H9 (cell line): ENCODE data around the gene OR4N5. TPM values are rescaled to one million over a fixed set of nuclear protein-coding genes. Genes with fewer than 3 reads are reported as not detected.

Experiments
- DNase-seq: peaks from one replicate; pipeline ENCODE4 v3.0.0-alpha.2; 2017
- H2AFZ ChIP-seq: one replicate; pipeline ENCODE4 v1.6.1; 2013; ENCODE audit warnings: mild to moderate bottlenecking, low read length, control low read depth, moderate library complexity
- H2AK5ac ChIP-seq: 2 replicates; pipeline ENCODE4 v1.6.1; 2013; ENCODE audit warnings: low read length, control low read depth, mixed read lengths; ENCODE audit not compliant: insufficient read length
- H2BK120ac ChIP-seq: one replicate; pipeline ENCODE4 v1.6.1; 2013; ENCODE audit warnings: low read depth, mild to moderate bottlenecking, low read length, control low read depth, inconsistent platforms; ENCODE audit not compliant: poor library complexity, severe bottlenecking
- H2BK12ac ChIP-seq: 2 replicates; pipeline ENCODE4 v1.6.1; 2013; ENCODE audit warnings: low read length, control low read depth, mixed read lengths, low read depth; ENCODE audit not compliant: insufficient read length
- H2BK15ac ChIP-seq: 2 replicates; pipeline ENCODE4 v1.6.1; 2013; ENCODE audit warnings: low read depth, low read length, control low read depth
- H2BK20ac ChIP-seq: one replicate; pipeline ENCODE4 v1.6.1; 2013; ENCODE audit warnings: low read depth, mild to moderate bottlenecking, low read length, control low read depth, inconsistent platforms; ENCODE audit not compliant: poor library complexity, severe bottlenecking
- H2BK5ac ChIP-seq: 2 replicates; pipeline ENCODE4 v1.6.1; 2013; ENCODE audit warnings: low read length, control low read depth, mixed read lengths; ENCODE audit not compliant: insufficient read length
- H3K14ac ChIP-seq: 2 replicates; pipeline ENCODE4 v1.6.1; 2013; ENCODE audit warnings: low read length, control low read depth; ENCODE audit not compliant: insufficient read depth
- H3K18ac ChIP-seq: 2 replicates; pipeline ENCODE4 v1.6.1; 2013; ENCODE audit warnings: low read depth, mild to moderate bottlenecking, mixed read lengths, low read length, control low read depth; ENCODE audit not compliant: insufficient read length
- H3K23ac ChIP-seq: 2 replicates; pipeline ENCODE4 v1.6.1; 2013; ENCODE audit warnings: low read length, control low read depth, mixed read lengths, low read depth; ENCODE audit not compliant: insufficient read length
- H3K23me2 ChIP-seq: 2 replicates; pipeline ENCODE4 v1.6.1; 2013; ENCODE audit warnings: low read depth, mild to moderate bottlenecking, mixed read lengths, low read length, control low read depth; ENCODE audit not compliant: insufficient read length, poor library complexity, severe bottlenecking
- H3K27ac ChIP-seq: 2 replicates; pipeline ENCODE4 v1.5.1; 2013; ENCODE audit warnings: low read length, control low read depth, mixed read lengths, low read depth; ENCODE audit not compliant: insufficient read length
- H3K27me3 ChIP-seq: 2 replicates; pipeline ENCODE4 v1.6.1; 2013; ENCODE audit warnings: low read length, control low read depth, inconsistent platforms; ENCODE audit not compliant: insufficient read depth
- H3K4ac ChIP-seq: 2 replicates; pipeline ENCODE4 v1.6.1; 2013; ENCODE audit warnings: low read depth, mild to moderate bottlenecking, control low read depth, inconsistent platforms, low read length, moderate library complexity
- H3K4me1 ChIP-seq: 2 replicates; pipeline ENCODE4 v1.6.1; 2013; ENCODE audit warnings: low read length, control low read depth, inconsistent platforms; ENCODE audit not compliant: insufficient read depth
- H3K4me2 ChIP-seq: 2 replicates; pipeline ENCODE4 v1.6.1; 2013; ENCODE audit warnings: low read length, control low read depth, mixed read lengths; ENCODE audit not compliant: insufficient read length, insufficient read depth
- H3K56ac ChIP-seq: 2 replicates; pipeline ENCODE4 v1.6.1; 2013; ENCODE audit warnings: low read depth, mild to moderate bottlenecking, mixed read lengths, low read length, control low read depth; ENCODE audit not compliant: insufficient read length
- H3K79me1 ChIP-seq: 2 replicates; pipeline ENCODE4 v1.6.1; 2013; ENCODE audit warnings: low read depth, mild to moderate bottlenecking, moderate library complexity, low read length, control low read depth, inconsistent platforms; ENCODE audit not compliant: insufficient read depth, poor library complexity, severe bottlenecking
- H3K79me2 ChIP-seq: 2 replicates; pipeline ENCODE4 v1.6.1; 2013; ENCODE audit warnings: low read length, control low read depth, inconsistent platforms; ENCODE audit not compliant: insufficient read depth
- H3K9ac ChIP-seq: 2 replicates; pipeline ENCODE4 v1.6.1; 2013; ENCODE audit warnings: low read length, control low read depth, mixed read lengths; ENCODE audit not compliant: insufficient read length; ENCODE audit errors: extremely low read depth
- H3K9me3 ChIP-seq: one replicate; pipeline ENCODE4 v1.6.1; 2013; ENCODE audit warnings: low read depth, low read length, inconsistent platforms; ENCODE audit not compliant: control insufficient read depth
- H3T11ph ChIP-seq: one replicate; pipeline ENCODE4 v1.6.1; 2013; ENCODE audit warnings: mild to moderate bottlenecking, low read length, control low read depth, inconsistent platforms
- H4K20me1 ChIP-seq: one replicate; pipeline ENCODE4 v1.6.1; 2013; ENCODE audit not compliant: control insufficient read depth, insufficient read length, insufficient read depth
- H4K5ac ChIP-seq: 2 replicates; pipeline ENCODE4 v1.6.1; 2013; ENCODE audit warnings: low read depth, mild to moderate bottlenecking, mixed read lengths, low read length, control low read depth; ENCODE audit not compliant: insufficient read length
- H4K8ac ChIP-seq: replicated peaks from 2 replicates; pipeline ENCODE4 v1.6.1; 2013; ENCODE audit warnings: low read length, control low read depth, mixed read lengths, low read depth; ENCODE audit not compliant: insufficient read length
- H4K91ac ChIP-seq: 2 replicates; pipeline ENCODE4 v1.6.1; 2013; ENCODE audit warnings: low read depth, mild to moderate bottlenecking, moderate library complexity, mixed read lengths, low read length, control low read depth; ENCODE audit not compliant: insufficient read length
- H3K27ac Mint-ChIP-seq, 3 experiments: 2 replicates in 2 of 3; 3 replicates in 1 of 3; pipeline ENCODE4 v1.8.0; 2020 to 2021; ENCODE audit warnings: mixed read lengths in 3 of 3, mild to moderate bottlenecking in 1 of 3, moderate library complexity in 1 of 3
- H3K27me3 Mint-ChIP-seq: 2 replicates; pipeline ENCODE4 v1.8.0; 2021; ENCODE audit warnings: low read depth, mild to moderate bottlenecking, moderate library complexity, mixed read lengths
- H3K36me3 Mint-ChIP-seq, 3 experiments: 2 replicates in 2 of 3; 3 replicates in 1 of 3; pipeline ENCODE4 v1.8.0; 2020 to 2021; ENCODE audit warnings: low read depth in 3 of 3, mixed read lengths in 3 of 3; ENCODE audit not compliant: insufficient read depth in 1 of 3
- H3K4me1 Mint-ChIP-seq, 2 experiments: 2 replicates each; pipeline ENCODE4 v1.8.0; 2020; ENCODE audit warnings: mixed read lengths in 2 of 2
- H3K4me3 Mint-ChIP-seq, 2 experiments: 2 replicates in 1 of 2; 3 replicates in 1 of 2; pipeline ENCODE4 v1.8.0; 2020 to 2021; ENCODE audit warnings: mild to moderate bottlenecking in 2 of 2, mixed read lengths in 2 of 2, moderate library complexity in 1 of 2
- H3K9me3 Mint-ChIP-seq, 2 experiments: 2 replicates in 1 of 2; 3 replicates in 1 of 2; pipeline ENCODE4 v1.8.0; 2020; ENCODE audit warnings: mild to moderate bottlenecking in 2 of 2, mixed read lengths in 2 of 2, moderate library complexity in 1 of 2
- CTCF ChIP-seq: fragments of 200-600 bp; sonication (generic); conservative IDR thresholded peaks from 3 replicates; pipeline ENCODE4 v1.8.0; 2021; ENCODE audit warnings: antibody characterized with exemption, mild to moderate bottlenecking
- WGBS: extraction: QIAGEN DNeasy Blood & Tissue Kit; methylation state at CpG from one replicate; pipeline ENCODE4 v1.1.7; 2013; ENCODE audit warnings: missing lambda C conversion rate, low lambda C conversion rate, mixed read lengths; ENCODE audit not compliant: insufficient read length; ENCODE audit errors: extremely low coverage; 5-methylcytosine and 5-hydroxymethylcytosine counted together
- total RNA-seq: library from RNA; stranded (reverse); gene quantifications from 2 replicates; pipeline ENCODE4 v1.2.1, GENCODE V29; 2021

The OR4N5 gene
- total RNA-seq, 1 experiment from 2014 or later: not detected

- H3K56ac ChIP-seq: no peak overlapping the region
- no peak overlapping the region for H4K8ac ChIP-seq
- no peaks in the 10 kb centered on the region for H3K4me1 ChIP-seq
- Mint-ChIP-seq H3K36me3 (peaks cover 0 to 38% (median 9%) of the 10 kb centered on the region in 3 experiments; a peak in 6 of 7 replicates), H3K27me3 (no peaks in the 10 kb centered on the region; the same call in 1 of the 2 replicates), H3K4me1 (no peaks in the 10 kb centered on the region), H3K9me3 (peaks cover 91 to 92% of the 10 kb centered on the region in 2 experiments), H3K27ac (no peak overlapping the region), H3K4me3 (no peak overlapping the region; a peak in 1 of 5 replicates)
- no peak overlapping the region for H3T11ph ChIP-seq
- no peak overlapping the region for H3K9ac ChIP-seq
- no peak overlapping the region for H2BK12ac ChIP-seq
- no peak for DNase-seq
- H3K23ac ChIP-seq: no peak overlapping the region
- WGBS: no CpG with 5 or more reads among the region's 5 CpGs
- H3K14ac ChIP-seq: no peak overlapping the region
- H2BK20ac ChIP-seq: no peak overlapping the region
- no peaks in the 10 kb centered on the region for H3K23me2 ChIP-seq
- H2BK5ac ChIP-seq: no peak overlapping the region
- H3K4me2 ChIP-seq: no peak overlapping the region
- no peak overlapping the region for H3K18ac ChIP-seq
- no peaks in the 10 kb centered on the region for H3K79me1 ChIP-seq
- H2BK15ac ChIP-seq: no peak overlapping the region
- H3K27ac ChIP-seq: no peak overlapping the region
- H3K79me2 ChIP-seq: no peaks in the 10 kb centered on the region
- H2AFZ ChIP-seq: no peak overlapping the region
- H4K5ac ChIP-seq: no peak overlapping the region
- H4K20me1 ChIP-seq: no peaks in the 10 kb centered on the region
- H3K9me3 ChIP-seq: peaks cover 63% of the 10 kb centered on the region
- no peak overlapping the region for H2AK5ac ChIP-seq
- H2BK120ac ChIP-seq: no peak overlapping the region
- no peaks in the 10 kb centered on the region; the same call in 1 of the 2 replicates for H3K27me3 ChIP-seq
- no peak overlapping the region for H4K91ac ChIP-seq
- TF ChIP-seq CTCF: no peak
- H3K4ac ChIP-seq: no peak overlapping the region
Observed at GRCh38 chr14:20179218-20179617, 40.6 kb downstream of the OR4N5 start.
